Activated naive CD4-positive, alpha-beta T cell treated with anti-CD3 and anti-CD28 coated beads, Interleukin-2, amount 50 U/mL, for 72 hours (primary cell): Measurements from ENCODE around the gene VSTM4. TPM values are rescaled to one million over a fixed set of nuclear protein-coding genes. Genes with fewer than 3 reads are reported as not detected.

Source experiments
- ATAC-seq, 2 donors: fragments of 150-1000 bp; cut with Tn5 transposase; 2 replicates each; pipeline ENCODE4 v1.10.0; 2021; ENCODE audit warnings: mild to moderate bottlenecking in 2 of 2, moderate library complexity in 2 of 2
- DNase-seq, 2 donors: peaks; one replicate each; pipeline ENCODE4 v3.0.0; 2021 to 2022; ENCODE audit warnings: low spot score in 2 of 2
- H3K27ac Mint-ChIP-seq, 2 donors: one replicate each; pipeline ENCODE4 v1.8.0; 2022; ENCODE audit warnings: mild to moderate bottlenecking in 2 of 2, mixed read lengths in 2 of 2
- H3K36me3 Mint-ChIP-seq, 2 donors: one replicate each; pipeline ENCODE4 v1.8.0; 2022; ENCODE audit warnings: mixed read lengths in 2 of 2
- H3K9me3 Mint-ChIP-seq, 2 donors: one replicate each; pipeline ENCODE4 v1.8.0; 2022; ENCODE audit warnings: mixed read lengths in 2 of 2
- total RNA-seq, 2 donors: library from RNA; stranded (reverse); gene quantifications; one replicate each; pipeline ENCODE4 v1.2.3, GENCODE V29; 2022

VSTM4 gene
- total RNA-seq, 2 donors from 2014 or later, result not detected

DNA sequence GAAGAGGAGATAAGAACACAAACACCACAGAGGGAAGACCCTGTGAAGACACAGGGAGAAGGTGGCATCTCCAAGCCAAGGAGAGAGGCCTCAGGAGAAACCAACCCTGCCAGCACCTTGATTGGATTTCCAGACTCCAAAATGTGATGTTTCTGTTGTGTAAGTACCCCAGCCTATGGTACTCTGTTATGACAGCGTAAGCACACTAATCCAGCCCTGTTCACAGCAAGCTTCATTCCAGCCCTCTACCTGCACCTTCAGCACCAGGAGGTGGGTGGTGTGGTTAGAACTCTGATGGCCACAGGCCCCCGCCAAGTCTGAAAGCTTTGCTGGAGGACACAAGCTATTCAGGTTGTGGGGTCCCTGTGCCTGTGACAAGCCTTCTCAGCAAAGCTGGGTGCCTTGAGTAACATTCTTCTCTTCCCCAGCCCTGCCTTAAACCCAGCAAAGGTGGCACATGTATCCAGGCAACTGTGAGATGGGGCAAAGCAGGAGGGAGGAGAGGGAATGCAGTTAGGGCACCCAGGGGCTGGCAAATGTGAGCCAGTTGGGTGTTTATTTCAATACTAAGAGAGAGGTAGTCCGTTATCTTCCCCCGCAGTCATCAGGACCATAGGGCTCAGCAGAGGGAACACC is 4.5 kb downstream of the VSTM4 start:
- H3K9me3 Mint-ChIP-seq, result no peaks in the 10 kb centered on the region
- ATAC-seq (no peak), DNase-seq (no peak)
- no peak overlapping the region for H3K27ac Mint-ChIP-seq
- no peaks in the 10 kb centered on the region for H3K36me3 Mint-ChIP-seq

DNA sequence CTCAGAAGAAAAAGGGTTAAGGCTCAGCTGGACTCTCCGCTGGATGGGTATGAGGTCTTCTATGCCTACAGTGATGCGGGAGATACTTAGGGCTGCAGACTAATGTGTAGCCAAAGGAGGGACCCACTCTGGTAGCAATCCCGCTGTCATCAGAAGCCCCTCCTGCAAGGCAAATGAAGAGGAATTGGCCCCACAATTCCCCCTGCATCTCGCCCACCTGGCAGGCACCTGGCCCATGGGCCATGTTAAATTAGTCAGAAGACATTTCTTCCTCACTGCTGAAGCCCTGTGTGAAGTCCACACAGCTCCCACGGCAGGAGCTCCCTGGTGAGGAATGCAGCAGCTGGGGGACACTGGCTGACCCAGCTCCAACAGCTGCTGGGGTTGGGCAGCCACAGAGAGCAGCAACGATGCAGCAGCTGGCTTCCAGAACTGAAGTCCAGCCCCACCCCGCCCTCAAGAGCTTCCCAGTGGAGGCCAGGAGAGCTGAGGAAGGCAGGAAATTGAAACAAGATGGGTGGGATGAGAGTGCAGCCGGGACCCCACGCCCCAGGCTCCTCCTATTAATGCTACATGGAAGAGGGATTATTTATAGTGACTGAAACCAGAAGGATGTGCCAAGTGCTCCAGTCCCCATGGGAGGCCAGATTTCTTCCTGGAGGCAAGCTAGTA is 5.5 kb downstream of the VSTM4 start:
- H3K27ac Mint-ChIP-seq, result no peak overlapping the region
- H3K36me3 Mint-ChIP-seq, result no peaks in the 10 kb centered on the region
- ATAC-seq (no peak), DNase-seq (no peak)
- peaks cover 0 to 6% of the 10 kb centered on the region in 2 donors for H3K9me3 Mint-ChIP-seq

DNA sequence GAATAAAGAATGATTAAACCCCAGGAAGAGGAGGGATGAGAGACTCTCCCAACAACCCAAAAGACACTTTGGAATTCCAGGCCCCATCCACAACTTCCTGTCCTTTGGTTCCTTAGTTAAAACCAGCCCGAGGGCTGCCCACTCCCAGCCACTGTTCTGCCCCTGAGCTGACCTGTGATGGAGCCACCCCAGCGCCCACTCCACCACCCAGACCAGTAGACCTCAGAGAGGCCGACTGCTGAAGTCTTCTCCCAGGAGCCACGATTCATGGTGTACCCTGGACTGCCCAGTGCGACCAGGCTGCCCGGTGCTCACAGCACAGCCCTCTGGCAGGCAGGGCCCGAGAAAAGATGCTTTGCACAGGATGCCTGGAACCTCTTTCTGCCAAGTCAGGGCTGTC is 6.7 kb downstream of the VSTM4 start:
- H3K9me3 Mint-ChIP-seq, result peaks cover 0 to 10% of the 10 kb centered on the region in 2 donors
- ATAC-seq (no peak), DNase-seq (no peak)
- no peak overlapping the region for H3K27ac Mint-ChIP-seq
- H3K36me3 Mint-ChIP-seq, result no peaks in the 10 kb centered on the region

DNA sequence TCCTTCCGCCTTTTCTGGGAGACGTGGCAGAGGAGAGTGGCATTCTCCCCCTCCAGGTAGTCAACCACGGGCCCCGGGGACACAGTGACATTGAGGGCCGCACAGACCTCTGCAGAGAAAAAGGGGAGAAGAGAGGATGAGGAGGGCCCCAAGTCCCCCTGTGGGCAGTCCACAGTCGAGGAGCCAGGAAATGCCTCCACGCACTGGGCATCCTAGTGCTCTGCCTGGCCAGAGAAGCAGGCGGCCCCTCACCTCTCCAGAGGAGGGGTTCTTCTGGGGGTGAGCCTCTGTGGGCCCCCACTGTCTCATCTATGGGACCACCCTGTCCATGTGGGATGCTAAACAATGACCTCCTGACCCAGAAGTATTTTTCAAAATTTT is 7.4 kb downstream of the VSTM4 start:
- ATAC-seq (no peak), DNase-seq (no peak)
- peaks cover 0 to 10% of the 10 kb centered on the region in 2 donors for H3K9me3 Mint-ChIP-seq
- H3K27ac Mint-ChIP-seq, result no peak overlapping the region
- H3K36me3 Mint-ChIP-seq, result no peaks in the 10 kb centered on the region

DNA sequence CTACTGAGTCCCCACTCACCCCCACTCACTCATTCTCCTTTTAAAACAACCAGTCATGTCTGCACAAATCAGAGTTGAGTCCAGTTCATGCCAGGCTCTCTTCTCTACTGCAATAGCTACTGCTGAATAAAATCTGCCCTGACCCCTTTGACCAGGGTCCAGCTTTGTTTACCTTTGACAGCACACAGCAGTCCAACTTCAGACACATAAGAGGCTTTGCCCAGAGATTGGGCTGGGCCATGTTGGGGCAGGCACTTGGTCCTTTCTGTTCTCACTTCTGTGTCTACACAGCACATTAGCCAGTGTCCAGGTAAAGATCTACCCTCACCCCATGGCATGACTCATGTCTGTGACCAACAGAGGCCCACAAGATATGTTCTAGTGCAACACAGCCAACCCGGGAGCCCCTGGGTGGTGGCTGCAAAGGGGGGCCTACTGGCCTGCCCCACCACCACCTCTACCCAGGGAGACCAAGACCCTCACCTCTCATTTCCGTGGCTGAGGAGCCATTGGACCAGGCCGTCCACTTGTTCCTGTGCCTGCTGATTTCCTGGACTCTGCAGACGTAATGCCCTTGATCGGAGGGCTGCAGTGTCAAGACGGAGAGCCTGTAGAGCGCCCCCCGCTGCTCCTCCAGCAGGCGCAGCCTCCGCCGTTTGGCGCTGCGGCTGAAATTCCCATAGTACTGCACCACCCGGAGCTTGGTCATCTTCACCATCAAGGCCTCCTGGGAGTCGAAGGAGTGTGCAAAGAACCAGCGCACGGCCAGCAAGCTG is 8.0 kb downstream of the VSTM4 start:
- H3K27ac Mint-ChIP-seq, result no peak overlapping the region
- no peaks in the 10 kb centered on the region for H3K36me3 Mint-ChIP-seq
- ATAC-seq, result no peak
- no peak for DNase-seq
- peaks cover 0 to 10% of the 10 kb centered on the region in 2 donors for H3K9me3 Mint-ChIP-seq

DNA sequence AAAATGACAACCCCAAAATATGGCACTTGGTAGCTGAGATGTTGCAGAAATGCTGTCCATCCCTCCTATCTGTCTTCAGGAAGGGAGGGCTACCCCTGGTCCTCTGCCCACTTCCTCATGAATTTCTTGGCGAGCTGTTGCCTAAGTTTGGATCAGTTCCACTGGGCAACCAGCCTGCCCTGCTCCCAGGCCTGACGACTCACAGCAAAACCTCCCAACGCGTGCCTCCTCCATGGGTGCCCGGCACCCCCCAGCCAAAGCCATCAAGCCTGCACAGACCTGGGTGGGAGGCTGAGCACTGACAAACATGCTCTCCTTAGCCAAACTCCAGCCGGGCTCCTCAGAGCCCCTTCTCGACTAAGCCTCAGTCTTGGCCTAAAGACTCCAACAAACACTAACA is 8.9 kb downstream of the VSTM4 start:
- Mint-ChIP-seq H3K9me3 (peaks cover 0 to 13% of the 10 kb centered on the region in 2 donors), H3K27ac (no peak overlapping the region), H3K36me3 (no peaks in the 10 kb centered on the region)
- no peak for DNase-seq
- no peak for ATAC-seq

DNA sequence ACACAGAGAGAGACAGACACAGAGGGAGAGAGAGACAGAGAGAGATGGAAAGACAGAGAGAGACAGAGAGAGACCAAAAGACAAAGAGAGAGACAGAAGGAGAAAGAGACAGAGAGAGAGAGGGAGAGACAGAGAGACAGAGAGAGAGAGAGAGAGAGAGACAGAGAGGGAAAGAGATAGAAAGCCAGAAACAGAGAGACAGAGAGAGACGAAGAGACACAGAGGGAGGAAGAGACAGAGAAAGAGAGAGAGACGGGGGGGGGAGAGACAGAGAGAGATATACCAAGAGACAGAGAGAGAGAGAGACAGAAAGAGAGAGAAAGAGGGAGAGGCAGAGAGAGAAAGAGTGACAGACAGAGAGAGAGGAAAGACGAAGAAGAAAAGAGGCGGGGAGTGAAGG is 10.2 kb downstream of the VSTM4 start:
- ATAC-seq (no peak), DNase-seq (no peak)
- H3K27ac Mint-ChIP-seq, result no peak overlapping the region
- peaks cover 0 to 13% of the 10 kb centered on the region in 2 donors for H3K9me3 Mint-ChIP-seq
- no peaks in the 10 kb centered on the region for H3K36me3 Mint-ChIP-seq

DNA sequence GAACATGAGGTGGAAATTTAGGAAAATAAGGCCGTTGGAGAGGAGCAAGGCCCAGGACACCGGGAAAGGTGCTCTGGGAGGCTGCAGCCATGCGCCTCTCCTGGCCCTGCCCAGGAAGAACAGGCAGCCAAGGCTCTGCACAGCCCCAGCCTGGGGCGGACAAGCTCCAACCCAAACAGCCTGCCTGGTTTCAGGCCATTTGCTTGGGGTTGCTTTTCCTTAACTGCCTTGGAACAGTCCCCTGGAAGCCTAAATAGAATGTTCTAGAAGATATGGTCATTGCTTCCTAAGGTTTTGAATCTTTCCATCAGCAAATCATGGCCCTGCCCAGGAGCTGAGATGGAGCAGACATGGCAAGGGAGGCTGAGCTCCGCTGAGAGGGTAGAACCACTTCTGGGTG is 11.0 kb downstream of the VSTM4 start:
- no peak for ATAC-seq
- Mint-ChIP-seq H3K36me3 (no peaks in the 10 kb centered on the region), H3K9me3 (peaks cover 0 to 13% of the 10 kb centered on the region in 2 donors), H3K27ac (no peak overlapping the region)
- no peak for DNase-seq

DNA sequence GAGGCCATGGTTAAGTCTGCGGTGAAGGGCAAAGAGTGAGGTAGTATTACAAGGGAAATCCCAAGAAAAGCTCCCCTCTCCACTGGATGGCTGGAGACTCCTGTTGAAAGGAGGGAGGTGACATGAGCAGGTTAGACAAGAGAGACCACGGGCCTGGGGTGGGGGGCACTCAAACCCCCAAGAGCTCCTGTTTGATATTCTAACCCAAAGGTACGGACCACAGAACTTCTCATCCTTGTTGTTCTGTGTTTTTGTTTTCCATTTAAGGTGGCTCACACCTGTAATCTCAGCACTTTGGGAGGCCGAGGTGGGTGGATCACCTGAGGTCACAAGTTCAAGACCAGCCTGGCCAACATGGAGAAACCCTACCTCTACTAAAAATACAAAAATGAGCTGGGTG is 11.6 kb downstream of the VSTM4 start:
- ATAC-seq, result no peak
- DNase-seq, result no peak
- Mint-ChIP-seq H3K27ac (no peak overlapping the region), H3K9me3 (peaks cover 0 to 13% of the 10 kb centered on the region in 2 donors), H3K36me3 (no peaks in the 10 kb centered on the region)

DNA sequence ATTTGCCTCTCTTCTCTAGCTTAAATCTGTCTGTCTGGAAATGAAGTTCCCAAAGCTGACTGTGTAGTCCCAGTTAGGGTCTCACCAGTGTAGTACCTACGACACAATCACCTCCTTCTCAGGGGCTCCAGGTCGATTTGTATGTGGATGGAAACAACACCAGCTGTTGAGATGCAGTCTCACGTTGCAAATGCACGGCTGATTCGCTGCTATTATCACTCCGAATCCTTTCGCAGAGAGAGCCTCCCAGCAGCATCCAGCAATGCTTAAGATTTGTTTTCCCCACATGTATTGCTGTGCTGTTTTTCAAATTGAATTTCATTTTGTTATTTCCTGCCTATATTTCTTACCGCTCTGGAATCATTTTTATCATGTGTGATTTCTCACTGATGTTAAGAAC is 16.3 kb downstream of the VSTM4 start:
- Mint-ChIP-seq H3K27ac (no peak overlapping the region), H3K36me3 (no peaks in the 10 kb centered on the region), H3K9me3 (peaks cover 0 to 3% of the 10 kb centered on the region in 2 donors)
- DNase-seq, result no peak
- ATAC-seq, result no peak

DNA sequence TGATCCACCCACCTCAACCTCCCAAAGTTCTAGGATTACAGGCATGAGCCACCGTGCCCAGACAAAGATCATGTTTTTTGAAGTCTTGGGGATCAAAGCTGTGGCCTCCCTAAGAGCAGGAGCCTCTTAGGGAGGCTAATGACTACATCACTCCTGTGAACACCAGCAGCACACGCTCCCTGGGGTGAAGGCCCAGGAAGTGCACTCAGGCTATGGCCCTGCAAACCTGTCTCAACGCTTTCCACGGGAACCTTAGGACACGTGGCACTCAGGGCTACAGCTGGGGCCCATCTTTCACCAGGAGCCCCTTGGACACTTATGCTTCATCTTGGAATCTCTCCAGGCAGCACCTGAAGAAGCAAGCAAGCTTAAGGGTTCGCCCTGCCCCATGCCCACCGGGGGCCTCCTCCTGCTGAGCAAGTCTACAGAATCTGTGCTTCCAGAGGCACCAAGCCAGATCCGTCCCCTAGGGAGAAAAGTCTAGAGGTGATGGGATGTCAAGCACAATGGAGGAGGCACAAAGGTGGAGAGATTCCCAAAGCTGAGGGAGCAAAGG is 18.4 kb downstream of the VSTM4 start:
- Mint-ChIP-seq H3K36me3 (no peaks in the 10 kb centered on the region), H3K9me3 (peaks cover 0 to 3% of the 10 kb centered on the region in 2 donors)
- no peak for ATAC-seq

DNA sequence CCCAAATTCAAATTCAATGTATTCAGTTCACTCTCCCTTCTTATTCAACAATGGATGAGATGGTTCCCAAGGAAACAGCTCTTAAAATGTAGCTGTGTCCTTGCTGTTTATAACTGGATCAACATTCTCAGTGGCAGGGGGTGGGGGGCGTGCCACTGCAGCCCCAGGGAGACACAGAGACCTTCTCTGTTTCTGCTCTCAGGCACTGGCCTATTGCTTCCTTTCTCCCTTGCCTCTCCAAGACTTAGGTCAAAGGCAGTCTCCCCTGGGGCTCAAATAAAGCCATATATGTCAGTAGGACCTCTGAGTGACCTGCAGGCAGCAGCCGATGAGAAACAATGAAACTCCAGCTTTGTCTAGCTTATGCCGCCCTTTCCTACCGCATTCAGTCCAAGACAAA is 20.7 kb downstream of the VSTM4 start:
- DNase-seq, result no peak
- Mint-ChIP-seq H3K9me3 (no peaks in the 10 kb centered on the region), H3K27ac (no peak overlapping the region), H3K36me3 (no peaks in the 10 kb centered on the region)
- ATAC-seq, result no peak

More for the DNA sequence above, 18.4 kb downstream of the VSTM4 start:
- no peak for DNase-seq
- no peak overlapping the region for H3K27ac Mint-ChIP-seq

DNA sequence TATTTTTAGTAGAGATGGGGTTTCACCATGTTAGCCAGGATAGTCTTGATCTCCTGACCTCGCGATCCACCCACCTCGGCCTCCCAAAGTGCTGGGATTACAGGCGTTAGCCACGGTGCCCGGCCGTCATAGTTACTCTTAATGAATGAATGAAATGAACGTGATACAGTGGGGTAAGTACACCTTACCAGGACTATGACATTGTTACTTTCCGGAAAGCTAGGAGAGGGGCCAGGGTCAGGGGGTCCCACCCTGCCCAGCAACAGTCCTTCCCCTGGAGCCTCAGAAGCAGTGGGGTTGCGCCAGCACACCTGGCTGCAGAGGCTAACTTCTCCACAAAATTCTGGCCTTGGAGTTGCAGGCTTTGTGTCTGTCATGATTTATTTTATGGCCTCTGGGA is 21.4 kb downstream of the VSTM4 start:
- H3K27ac Mint-ChIP-seq, result no peak overlapping the region
- H3K9me3 Mint-ChIP-seq, result no peaks in the 10 kb centered on the region
- no peak for DNase-seq
- ATAC-seq, result no peak
- no peaks in the 10 kb centered on the region for H3K36me3 Mint-ChIP-seq

DNA sequence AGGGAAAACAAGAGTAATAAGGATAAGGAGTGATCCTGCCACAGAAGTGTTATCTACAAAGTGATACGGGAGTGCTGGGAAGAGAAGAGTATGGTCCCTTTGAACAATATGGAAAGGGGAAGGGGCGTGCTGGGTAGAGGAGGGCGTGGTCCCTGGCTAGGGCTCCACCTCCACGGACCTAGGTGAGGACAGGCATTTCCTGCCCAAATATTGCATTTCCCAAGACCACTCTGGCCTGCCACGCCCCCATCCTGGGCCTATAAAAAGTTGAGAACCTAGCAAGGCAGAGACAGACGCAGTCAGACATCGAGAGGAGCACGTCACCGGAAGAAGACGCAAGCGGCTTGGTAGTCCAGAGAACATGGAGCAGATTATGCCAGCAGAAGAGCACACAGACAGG is 22.8 kb downstream of the VSTM4 start:
- H3K36me3 Mint-ChIP-seq, result no peaks in the 10 kb centered on the region
- H3K27ac Mint-ChIP-seq, result no peak overlapping the region
- no peak for DNase-seq
- peaks cover under 1 to 2% of the 10 kb centered on the region in 2 donors for H3K9me3 Mint-ChIP-seq
- no peak for ATAC-seq

DNA sequence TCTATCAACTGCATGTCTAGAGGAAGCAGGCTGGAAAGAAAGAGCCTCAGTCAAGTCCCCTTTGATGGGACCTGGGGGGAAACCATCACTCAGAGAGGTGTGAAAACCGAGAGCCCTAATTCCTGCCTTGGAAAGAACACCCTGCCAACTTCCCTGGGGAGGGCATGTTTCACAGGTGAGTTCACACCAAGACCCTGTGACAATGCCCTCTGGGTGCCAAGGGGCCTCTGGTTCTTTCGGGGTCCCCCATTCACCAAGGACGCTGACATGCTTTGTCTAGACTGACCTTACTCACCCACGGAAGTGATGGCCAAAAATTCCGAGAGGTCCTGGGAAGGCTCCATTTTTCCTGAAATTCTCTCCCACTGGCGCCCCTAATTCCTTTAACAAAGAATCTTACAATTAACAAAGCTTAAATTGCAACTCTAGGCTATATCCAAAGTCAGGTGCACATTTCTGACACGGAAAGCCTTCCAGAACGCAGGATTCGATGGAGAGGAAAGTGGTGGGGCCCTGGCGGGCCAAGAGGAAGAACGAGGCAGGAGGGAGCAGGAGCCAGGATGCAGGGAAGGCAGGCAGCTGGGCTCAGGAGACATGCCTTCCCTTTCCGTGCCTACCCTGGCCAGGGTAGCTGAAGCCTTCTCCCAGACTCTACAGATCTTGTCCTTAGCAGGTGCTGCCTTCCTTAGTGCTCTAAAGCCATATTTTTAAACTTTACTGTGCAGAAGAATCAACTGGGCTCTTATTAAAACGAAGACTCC is 23.7 kb downstream of the VSTM4 start:
- DNase-seq, result no peak
- ATAC-seq, result no peak
- Mint-ChIP-seq H3K27ac (no peak overlapping the region), H3K36me3 (no peaks in the 10 kb centered on the region), H3K9me3 (peaks cover 8 to 9% of the 10 kb centered on the region in 2 donors)

DNA sequence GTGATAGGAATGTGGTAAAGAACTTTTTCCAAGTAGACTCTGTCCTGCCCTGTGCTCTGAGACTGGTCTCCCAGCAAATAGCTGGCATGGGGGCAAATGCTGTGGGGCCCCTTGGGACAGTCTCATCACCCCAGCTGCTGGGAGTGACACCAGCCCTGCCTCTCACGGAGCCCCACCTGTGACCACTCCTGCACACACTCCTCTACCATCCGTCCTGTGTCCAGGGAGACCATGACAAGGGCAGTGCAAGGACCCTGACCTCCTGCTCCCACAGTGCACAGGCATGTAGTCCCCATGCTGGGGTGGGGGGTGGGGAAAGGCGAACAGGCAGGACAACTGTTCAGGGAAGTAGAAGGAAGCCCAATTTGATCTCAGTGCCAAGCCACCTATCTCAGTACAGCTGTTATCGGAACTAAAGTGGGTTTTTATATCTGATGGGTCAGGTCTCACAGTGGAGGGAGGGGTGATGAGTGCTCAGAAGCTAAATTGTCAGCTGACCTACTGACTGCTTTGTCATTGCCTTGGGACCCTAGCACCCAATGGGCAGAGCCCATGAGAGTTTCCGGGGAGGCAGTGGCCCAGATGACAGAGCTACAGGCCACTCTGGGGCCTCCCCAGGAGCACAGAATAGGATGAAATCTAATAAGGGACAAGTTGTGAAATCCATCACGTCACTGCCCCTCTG is 24.5 kb downstream of the VSTM4 start:
- no peak overlapping the region for H3K27ac Mint-ChIP-seq
- no peak for DNase-seq
- H3K9me3 Mint-ChIP-seq, result peaks cover 9 to 12% of the 10 kb centered on the region in 2 donors
- no peaks in the 10 kb centered on the region for H3K36me3 Mint-ChIP-seq
- ATAC-seq, result no peak
